ENCODE data around the gene TTLL6.

GRCh38 chr17:48804936-48805411, 12.1 kb downstream of the TTLL6 start:
- TF ChIP-seq CTCF (conservative IDR thresholded peaks at IDR 0.05; ENCODE audit: low read depth, low read length) (peak; percentile 99), EZH2 (IDR thresholded peaks at IDR 0.05; ENCODE audit: low read length, unreplicated experiment) (no peak)
